Measurements from ENCODE around the gene EDN2. TPM values are rescaled to one million over a fixed set of nuclear protein-coding genes. Genes with fewer than 3 reads are reported as not detected.

Gene EDN2
- total RNA-seq, 5 donors from 2014 or later (not counting 1 experiment from before 2014, with no cell fraction given) = not detected

- ChIA-PET POLR2A (no interaction called here), CTCF (interaction anchor here in 1 of 2 donors (0.6 kb wide), 1 partner anchor 120 kb away, joined by 3 read pairs; no protein-coding TSS in a partner anchor)
- Mint-ChIP-seq H3K4me3 (no peak overlapping the region), H3K4me1 (peaks cover 3 to 10% (median 7%) of the 10 kb centered on the region in 3 donors), H3K9me3 (no peaks in the 10 kb centered on the region), H3K27me3 (no peaks in the 10 kb centered on the region), H3K27ac (no peak overlapping the region), H3K36me3 (peaks cover 14% of the 10 kb centered on the region)
- Histone ChIP-seq H3K4me3 (ENCODE audit: control insufficient read depth in 1 of 2, extremely low read depth in 1 of 2, low read length in 1 of 2) (no peak overlapping the region), H3K27me3 (replicated peaks in 1 of 2; ENCODE audit: control insufficient read depth in 2 of 2, extremely low read depth in 1 of 2, insufficient read depth in 2 of 2, low read length in 1 of 2) (no peaks in the 10 kb centered on the region), H3K9me3 (no peaks in the 10 kb centered on the region), H3K27ac (ENCODE audit: low read length) (no peak overlapping the region), H3K4me1 (ENCODE audit: control insufficient read depth in 1 of 2, extremely low read depth in 1 of 2, insufficient read depth in 2 of 2, low read length in 2 of 2) (peaks cover 0 to 8% of the 10 kb centered on the region in 2 experiments), H3K36me3 (ENCODE audit: control insufficient read depth in 2 of 2, extremely low read depth in 1 of 2, insufficient read depth in 1 of 2, low read length in 1 of 2) (peaks cover 0 to 7% of the 10 kb centered on the region in 2 donors)
- ATAC-seq (replicated peaks in 1 of 4) = no peak
- WGBS (ENCODE audit: insufficient coverage) = 96% methylated on average over 21 of the region's 27 CpGs
- DNase-seq = no peak
Measured at GRCh38 chr1:41512701-41513382, 28.4 kb upstream of the EDN2 start.

DNA sequence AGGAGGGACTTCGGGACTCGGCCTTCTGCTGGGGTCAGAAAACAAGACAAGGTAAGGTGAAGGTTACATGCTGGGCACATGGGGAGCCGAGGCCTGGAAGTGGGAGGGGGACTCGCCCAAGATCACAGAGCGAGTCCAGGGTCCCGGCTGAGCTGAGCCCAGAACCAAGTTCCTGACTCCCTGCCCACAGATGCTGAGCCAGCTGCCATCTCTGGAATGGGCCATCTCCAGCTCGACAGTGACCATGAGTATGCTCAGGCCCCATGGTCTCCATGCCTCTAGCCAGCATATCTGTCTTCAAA lies 26.7 kb upstream of the EDN2 start:
- H3K4me3 ChIP-seq (ENCODE audit: control insufficient read depth in 1 of 2, extremely low read depth in 1 of 2, low read length in 1 of 2) = no peak overlapping the region
- DNase-seq (no peak), ATAC-seq (replicated peaks in 1 of 4) (no peak)
- H3K36me3 ChIP-seq (ENCODE audit: control insufficient read depth in 2 of 2, extremely low read depth in 1 of 2, insufficient read depth in 1 of 2, low read length in 1 of 2) = peaks cover 0 to 7% of the 10 kb centered on the region in 2 donors
- H3K9me3 ChIP-seq = no peaks in the 10 kb centered on the region
- peaks cover 14% of the 10 kb centered on the region for H3K36me3 Mint-ChIP-seq
- ChIA-PET POLR2A (no interaction called here), CTCF (no interaction called here)
- peaks cover 0 to under 1% (median under 1%) of the 10 kb centered on the region in 3 donors for H3K4me1 Mint-ChIP-seq
- no peak overlapping the region for H3K4me3 Mint-ChIP-seq
- 95% methylated on average over 7 of the region's 7 CpGs for WGBS (ENCODE audit: insufficient coverage)
- no peak overlapping the region for H3K27ac Mint-ChIP-seq
- H3K27ac ChIP-seq (ENCODE audit: low read length) = no peak overlapping the region
- H3K9me3 Mint-ChIP-seq = no peaks in the 10 kb centered on the region
- H3K27me3 Mint-ChIP-seq = no peaks in the 10 kb centered on the region
- H3K4me1 ChIP-seq (ENCODE audit: control insufficient read depth in 1 of 2, extremely low read depth in 1 of 2, insufficient read depth in 2 of 2, low read length in 2 of 2) = peaks cover 0 to 3% of the 10 kb centered on the region in 2 experiments
- H3K27me3 ChIP-seq (replicated peaks in 1 of 2; ENCODE audit: control insufficient read depth in 2 of 2, extremely low read depth in 1 of 2, insufficient read depth in 2 of 2, low read length in 1 of 2) = no peaks in the 10 kb centered on the region

DNA sequence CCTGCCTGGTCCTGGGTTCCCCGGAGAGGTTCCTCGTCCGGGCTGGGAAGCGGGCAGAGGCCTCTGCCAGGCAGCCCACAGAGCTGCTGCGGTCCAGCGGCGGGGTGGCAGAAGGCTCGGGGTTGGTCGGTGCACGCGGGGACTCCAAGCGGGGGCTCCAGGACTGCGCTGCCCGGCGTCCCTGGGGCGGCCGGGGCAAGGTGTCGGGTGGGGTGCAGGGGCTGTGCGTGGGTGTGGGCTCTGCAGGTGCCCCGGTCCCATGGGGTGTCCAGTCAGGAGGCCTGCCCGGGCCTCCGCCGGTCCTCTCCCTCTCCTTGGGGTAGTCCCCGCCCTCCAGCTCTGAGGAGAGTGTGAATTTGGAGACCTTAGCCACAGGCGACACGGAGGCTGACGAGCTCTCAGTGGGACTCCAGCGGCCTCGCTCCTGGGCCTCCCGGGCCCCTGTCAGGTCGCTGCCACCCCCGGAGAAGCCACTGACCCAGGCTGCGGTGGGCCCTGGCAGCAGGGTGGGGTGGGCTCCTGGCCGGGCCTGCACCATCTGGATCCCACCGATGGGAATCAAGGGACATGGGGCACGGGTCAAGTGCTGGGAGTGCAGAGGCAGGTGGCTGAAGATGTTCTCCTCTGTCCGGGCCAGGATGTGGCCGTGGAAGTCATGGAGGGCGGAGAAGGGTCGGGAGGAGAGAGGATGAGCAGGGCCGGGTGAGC lies 26.2 kb upstream of the EDN2 start:
- POLR2A ChIA-PET = no interaction called here
- Histone ChIP-seq H3K27ac (ENCODE audit: low read length) (no peak overlapping the region), H3K27me3 (replicated peaks in 1 of 2; ENCODE audit: control insufficient read depth in 2 of 2, extremely low read depth in 1 of 2, insufficient read depth in 2 of 2, low read length in 1 of 2) (no peaks in the 10 kb centered on the region), H3K9me3 (no peaks in the 10 kb centered on the region), H3K36me3 (ENCODE audit: control insufficient read depth in 2 of 2, extremely low read depth in 1 of 2, insufficient read depth in 1 of 2, low read length in 1 of 2) (peaks cover 0 to 7% of the 10 kb centered on the region in 2 donors), H3K4me3 (ENCODE audit: control insufficient read depth in 1 of 2, extremely low read depth in 1 of 2, low read length in 1 of 2) (no peak overlapping the region), H3K4me1 (ENCODE audit: control insufficient read depth in 1 of 2, extremely low read depth in 1 of 2, insufficient read depth in 2 of 2, low read length in 2 of 2) (no peaks in the 10 kb centered on the region)
- ATAC-seq (replicated peaks in 1 of 4) (no peak), DNase-seq (no peak)
- Mint-ChIP-seq H3K9me3 (no peaks in the 10 kb centered on the region), H3K36me3 (peaks cover 14% of the 10 kb centered on the region), H3K4me3 (no peak overlapping the region), H3K27ac (no peak overlapping the region), H3K27me3 (no peaks in the 10 kb centered on the region), H3K4me1 (no peaks in the 10 kb centered on the region)
- 94% methylated on average over 34 of the region's 41 CpGs for WGBS (ENCODE audit: insufficient coverage)
- CTCF ChIA-PET = no interaction called here

- Mint-ChIP-seq H3K9me3 (no peaks in the 10 kb centered on the region), H3K27me3 (no peaks in the 10 kb centered on the region), H3K4me3 (no peak overlapping the region), H3K4me1 (peaks cover 0 to 4% (median 0%) of the 10 kb centered on the region in 3 donors), H3K27ac (no peak overlapping the region), H3K36me3 (peaks cover 14% of the 10 kb centered on the region)
- ChIA-PET POLR2A (no interaction called here), CTCF (no interaction called here)
- ATAC-seq (replicated peaks in 1 of 4) = no peak
- Histone ChIP-seq H3K36me3 (ENCODE audit: control insufficient read depth in 2 of 2, extremely low read depth in 1 of 2, insufficient read depth in 1 of 2, low read length in 1 of 2) (peaks cover 0 to 7% of the 10 kb centered on the region in 2 donors), H3K27ac (ENCODE audit: low read length) (no peak overlapping the region), H3K27me3 (replicated peaks in 1 of 2; ENCODE audit: control insufficient read depth in 2 of 2, extremely low read depth in 1 of 2, insufficient read depth in 2 of 2, low read length in 1 of 2) (no peaks in the 10 kb centered on the region), H3K9me3 (no peaks in the 10 kb centered on the region), H3K4me1 (ENCODE audit: control insufficient read depth in 1 of 2, extremely low read depth in 1 of 2, insufficient read depth in 2 of 2, low read length in 2 of 2) (no peaks in the 10 kb centered on the region), H3K4me3 (ENCODE audit: control insufficient read depth in 1 of 2, extremely low read depth in 1 of 2, low read length in 1 of 2) (no peak overlapping the region)
- WGBS (ENCODE audit: insufficient coverage) = 60% methylated on average over 1 of the region's 9 CpGs
- DNase-seq = no peak
Measured at GRCh38 chr1:41509270-41509671, 24.8 kb upstream of the EDN2 start.

- no peak overlapping the region for H3K27ac Mint-ChIP-seq
- POLR2A ChIA-PET = no interaction called here
- H3K9me3 Mint-ChIP-seq = no peaks in the 10 kb centered on the region
- CTCF ChIA-PET = no interaction called here
- Histone ChIP-seq H3K27ac (ENCODE audit: low read length) (no peak overlapping the region), H3K4me3 (ENCODE audit: control insufficient read depth in 1 of 2, extremely low read depth in 1 of 2, low read length in 1 of 2) (no peak overlapping the region), H3K36me3 (ENCODE audit: control insufficient read depth in 2 of 2, extremely low read depth in 1 of 2, insufficient read depth in 1 of 2, low read length in 1 of 2) (peaks cover 0 to 5% of the 10 kb centered on the region in 2 donors), H3K9me3 (no peaks in the 10 kb centered on the region), H3K4me1 (ENCODE audit: control insufficient read depth in 1 of 2, extremely low read depth in 1 of 2, insufficient read depth in 2 of 2, low read length in 2 of 2) (no peaks in the 10 kb centered on the region), H3K27me3 (replicated peaks in 1 of 2; ENCODE audit: control insufficient read depth in 2 of 2, extremely low read depth in 1 of 2, insufficient read depth in 2 of 2, low read length in 1 of 2) (no peaks in the 10 kb centered on the region)
- WGBS (ENCODE audit: insufficient coverage) = 80% methylated on average over 1 of the region's 2 CpGs
- H3K27me3 Mint-ChIP-seq = no peaks in the 10 kb centered on the region
- H3K4me3 Mint-ChIP-seq = no peak overlapping the region
- DNase-seq (no peak), ATAC-seq (replicated peaks in 1 of 4) (no peak)
- H3K36me3 Mint-ChIP-seq = peaks cover 11% of the 10 kb centered on the region
- peaks cover 0 to 4% (median 0%) of the 10 kb centered on the region in 3 donors for H3K4me1 Mint-ChIP-seq
Measured at GRCh38 chr1:41508290-41508689, 23.8 kb upstream of the EDN2 start.

DNA sequence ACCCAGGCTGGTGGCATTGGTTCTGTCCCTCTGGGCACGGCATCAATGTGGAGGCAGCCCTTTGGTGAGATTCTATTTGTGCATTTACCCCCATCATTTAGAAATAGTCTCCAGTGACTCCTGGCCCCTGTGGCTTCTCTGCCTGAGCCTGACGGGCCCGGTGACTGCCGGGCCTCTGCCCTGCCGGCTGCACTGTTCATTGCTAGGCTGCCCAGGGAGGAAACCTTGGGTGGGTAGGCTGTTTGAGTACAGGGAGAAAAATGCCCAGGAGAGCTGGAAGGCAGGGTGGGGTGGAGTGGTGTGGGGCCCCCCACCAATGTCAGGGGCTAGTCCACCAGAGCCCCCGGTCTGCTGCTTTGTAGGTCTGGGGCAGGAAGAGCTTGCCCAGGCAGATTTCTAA lies 23.4 kb upstream of the EDN2 start:
- no peaks in the 10 kb centered on the region for H3K9me3 ChIP-seq
- no peak for ATAC-seq (replicated peaks in 1 of 4)
- WGBS (ENCODE audit: insufficient coverage) = 90% methylated on average over 2 of the region's 6 CpGs

More for the DNA sequence above, 23.4 kb upstream of the EDN2 start:
- H3K9me3 Mint-ChIP-seq = no peaks in the 10 kb centered on the region
- H3K27ac Mint-ChIP-seq = no peak overlapping the region
- ChIA-PET POLR2A (no interaction called here), CTCF (no interaction called here)
- no peaks in the 10 kb centered on the region for H3K27me3 Mint-ChIP-seq
- Histone ChIP-seq H3K36me3 (ENCODE audit: control insufficient read depth in 2 of 2, extremely low read depth in 1 of 2, insufficient read depth in 1 of 2, low read length in 1 of 2) (peaks cover 0 to 4% of the 10 kb centered on the region in 2 donors), H3K4me1 (ENCODE audit: control insufficient read depth in 1 of 2, extremely low read depth in 1 of 2, insufficient read depth in 2 of 2, low read length in 2 of 2) (no peaks in the 10 kb centered on the region), H3K4me3 (ENCODE audit: control insufficient read depth in 1 of 2, extremely low read depth in 1 of 2, low read length in 1 of 2) (no peak overlapping the region), H3K27me3 (replicated peaks in 1 of 2; ENCODE audit: control insufficient read depth in 2 of 2, extremely low read depth in 1 of 2, insufficient read depth in 2 of 2, low read length in 1 of 2) (no peaks in the 10 kb centered on the region), H3K27ac (ENCODE audit: low read length) (no peak overlapping the region)
- H3K4me1 Mint-ChIP-seq = peaks cover 0 to 4% (median 0%) of the 10 kb centered on the region in 3 donors
- H3K4me3 Mint-ChIP-seq = no peak overlapping the region
- no peak for DNase-seq
- peaks cover 11% of the 10 kb centered on the region for H3K36me3 Mint-ChIP-seq
